Sciatic nerve (tissue), 2 donors: ENCODE data around the gene PCBP3. TPM values are rescaled to one million over a fixed set of nuclear protein-coding genes. Genes with fewer than 3 reads are reported as not detected.
"Not testable (repeated sequence)": the region's sequence is repeated elsewhere in the genome, so short reads cannot be mapped to it uniquely, and the experiment has no call there.

Experiments
- ATAC-seq: fragments of 200-7000 bp; cut with Tn5 transposase; one replicate; pipeline ENCODE4 v1.9.1; 2020; ENCODE audit warnings: mild to moderate bottlenecking, moderate library complexity
- DNase-seq: peaks from one replicate; pipeline ENCODE4 v3.0.0-alpha.2; 2020; ENCODE audit warnings: low spot score
- intact Hi-C: fragments of 100-400 bp; cut with DNase I; formaldehyde crosslinking; loops from one replicate; pipeline ENCODE4 v1.14.2; 2022
- total RNA-seq: library from RNA; stranded (reverse); fragmentation: NEBNext Ultra II Directional; extraction: Animal tissue kit (Norgen Biotek cat#: 25700); gene quantifications from one replicate; pipeline ENCODE4 v1.2.1, GENCODE V29; 2021
- donor health status: DM: no; HTN: no; CAD: no.
- donor health status: DM: no; HTN: no; CAD: no.

PCBP3 gene
- 14.1 TPM for total RNA-seq

- DNase-seq: peak; percentile 98
- intact Hi-C loops: no loop called here
These were observed at the start of gene PCBP3 for GRCh38 chr21:45643021-45643980. PCBP3 (plus strand) TSS chr21:45643725; CDS start chr21:45850086, 206,361 bp downstream.

DNA sequence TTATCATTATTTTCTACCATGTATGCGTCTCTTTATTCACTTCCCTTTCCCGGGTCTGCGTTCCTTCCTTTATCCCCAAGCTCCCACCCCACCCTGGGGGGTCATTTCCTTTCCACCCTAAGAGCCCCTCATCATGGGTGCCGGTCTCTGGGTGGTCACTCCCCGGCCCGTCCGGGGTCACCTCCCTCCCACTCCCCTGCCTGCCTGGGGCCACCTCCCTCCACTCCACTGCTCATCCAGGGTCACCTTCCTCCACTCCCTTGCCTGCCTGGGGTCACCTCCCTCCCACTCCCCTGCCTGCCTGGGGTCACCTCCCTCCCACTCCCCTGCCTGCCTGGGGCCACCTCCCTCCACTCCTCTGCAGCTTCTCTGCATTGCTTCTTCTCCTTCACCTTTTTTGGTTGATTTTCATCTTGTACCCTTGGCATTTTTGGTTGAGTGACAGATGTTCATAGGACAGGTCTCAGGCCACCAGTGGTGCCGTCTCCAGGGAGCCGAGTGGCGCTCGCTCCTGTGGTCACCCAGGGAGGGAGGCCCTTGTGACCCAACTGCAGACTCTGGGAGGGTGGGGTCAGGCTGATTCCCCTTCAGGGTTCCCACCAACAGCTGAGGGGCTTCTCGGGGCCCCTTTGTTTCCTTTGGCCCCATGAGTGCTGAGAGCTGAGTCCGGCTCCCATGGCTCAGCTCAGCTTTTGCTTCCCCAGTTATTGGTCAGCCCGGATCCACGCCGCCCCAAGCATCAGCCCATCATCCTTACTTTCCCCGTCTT lies 48.6 kb upstream of the PCBP3 start:
- DNase-seq: peak; percentile 45
- ATAC-seq: no peak
- intact Hi-C loops: loop anchor here (5.0 kb wide), 1 partner anchor 38 kb away; no protein-coding TSS in a partner anchor

More at GRCh38 chr21:45643021-45643980, at the start of gene PCBP3:
- peak; percentile 94 for ATAC-seq

GRCh38 chr21:45595574-45596295 lies 47.8 kb upstream of the PCBP3 start:
- DNase-seq (peak; percentile 41), ATAC-seq (no peak)
- intact Hi-C loops: loop anchor here (5.0 kb wide), 1 partner anchor 38 kb away; no protein-coding TSS in a partner anchor

- intact Hi-C loops: loop anchor here (5.0 kb wide), 1 partner anchor 40 kb away; no protein-coding TSS in a partner anchor
- DNase-seq (peak; percentile 87), ATAC-seq (peak; percentile 84)
These were observed 46.7 kb upstream of the PCBP3 start for GRCh38 chr21:45596704-45597318.

DNA sequence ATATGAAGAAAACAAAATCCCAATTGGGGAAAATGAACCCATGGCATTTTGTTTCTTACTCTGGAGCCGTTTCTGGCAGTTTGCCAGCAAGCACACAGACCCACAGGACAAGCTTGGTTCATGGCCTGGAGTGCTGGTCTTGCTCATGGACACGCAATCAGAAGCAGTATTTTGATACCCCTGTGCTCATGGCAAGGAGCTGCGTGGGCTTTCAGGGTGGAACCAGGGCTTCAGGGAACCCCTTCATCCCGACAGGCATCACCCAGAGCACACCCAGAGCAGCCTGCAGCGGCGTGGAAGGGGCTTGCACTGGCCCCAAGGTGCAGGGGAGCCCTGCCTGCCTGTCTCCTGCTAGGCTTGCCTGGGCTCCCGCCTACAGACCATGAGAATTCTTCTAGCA lies 45.4 kb upstream of the PCBP3 start:
- ATAC-seq: no peak
- peak; percentile 46 for DNase-seq
- intact Hi-C loops: loop anchor here (5.0 kb wide), 1 partner anchor 41 kb away; no protein-coding TSS in a partner anchor

GRCh38 chr21:45598666-45599065 lies 44.9 kb upstream of the PCBP3 start:
- DNase-seq (peak; percentile 41), ATAC-seq (no peak)
- intact Hi-C loops: loop anchor here (5.0 kb wide), 1 partner anchor 41 kb away; no protein-coding TSS in a partner anchor

DNA sequence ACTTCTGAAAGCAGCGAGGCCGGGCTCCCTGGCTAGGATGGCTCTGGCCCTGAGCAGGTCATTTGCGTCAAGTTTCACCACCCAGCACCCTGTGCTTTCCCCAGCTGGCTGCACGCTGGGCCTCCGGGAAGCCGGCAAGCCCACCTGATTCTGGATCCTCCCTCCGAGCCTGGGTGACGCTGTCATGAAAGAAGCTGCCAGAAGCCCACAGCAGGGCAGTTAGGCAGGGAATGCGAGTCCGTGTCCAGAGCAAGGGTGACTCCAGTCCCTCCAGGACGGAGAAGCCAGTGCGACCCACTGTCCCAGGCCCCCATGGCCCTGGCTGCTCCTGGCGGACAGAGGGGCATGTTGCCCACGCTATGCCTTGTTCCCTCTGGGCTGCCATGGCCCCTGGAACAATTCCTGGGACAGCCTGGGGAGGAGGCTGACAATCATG lies 44.4 kb upstream of the PCBP3 start:
- intact Hi-C loops: loop anchor here (5.0 kb wide), 1 partner anchor 42 kb away; no protein-coding TSS in a partner anchor
- ATAC-seq (no peak), DNase-seq (peak; percentile 39)

GRCh38 chr21:45600248-45600647 lies 43.3 kb upstream of the PCBP3 start:
- DNase-seq: peak; percentile 21
- intact Hi-C loops: no loop called here
- no peak for ATAC-seq

DNA sequence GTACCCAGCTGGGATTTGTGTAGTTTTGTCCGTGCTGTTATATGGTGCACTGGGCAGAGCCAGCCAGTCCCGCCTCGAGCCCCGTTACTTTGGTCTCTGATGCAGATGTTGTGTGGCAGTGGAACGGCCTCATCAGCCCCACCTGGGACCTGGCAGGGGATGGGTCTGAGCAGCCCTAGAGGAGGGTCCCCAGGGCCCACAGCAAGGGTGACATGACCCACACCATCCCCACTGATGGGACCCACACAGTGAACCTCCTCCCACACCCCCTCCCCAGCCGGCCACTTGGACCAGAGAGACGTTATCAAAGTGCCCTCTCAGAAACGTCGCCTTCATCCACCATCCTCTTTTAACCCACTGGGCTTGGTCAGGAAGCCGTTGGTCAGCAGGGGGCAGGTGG lies 42.0 kb upstream of the PCBP3 start:
- intact Hi-C loops: no loop called here
- ATAC-seq: no peak
- peak; percentile 31 for DNase-seq

DNA sequence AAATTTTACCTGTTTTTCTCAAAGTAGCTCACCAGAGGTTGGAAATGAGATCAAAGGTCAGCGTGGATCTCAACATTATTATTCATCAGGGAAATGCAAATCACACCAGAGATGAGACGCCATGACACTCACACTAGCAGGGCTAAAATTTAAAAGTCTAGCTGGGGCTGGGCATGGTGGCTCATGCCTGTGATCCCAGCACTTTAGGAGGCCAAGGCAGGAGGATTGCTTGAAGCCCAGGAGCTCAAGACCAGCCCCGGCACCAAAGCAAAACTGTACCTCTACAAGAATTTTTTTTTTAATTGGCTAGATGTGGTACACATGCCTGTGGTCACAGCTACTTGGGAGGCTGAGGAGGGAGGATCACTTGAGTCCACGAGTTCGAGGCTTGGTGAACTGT lies 41.4 kb upstream of the PCBP3 start:
- DNase-seq: peak; percentile 5
- ATAC-seq: no peak
- intact Hi-C loops: no loop called here

DNA sequence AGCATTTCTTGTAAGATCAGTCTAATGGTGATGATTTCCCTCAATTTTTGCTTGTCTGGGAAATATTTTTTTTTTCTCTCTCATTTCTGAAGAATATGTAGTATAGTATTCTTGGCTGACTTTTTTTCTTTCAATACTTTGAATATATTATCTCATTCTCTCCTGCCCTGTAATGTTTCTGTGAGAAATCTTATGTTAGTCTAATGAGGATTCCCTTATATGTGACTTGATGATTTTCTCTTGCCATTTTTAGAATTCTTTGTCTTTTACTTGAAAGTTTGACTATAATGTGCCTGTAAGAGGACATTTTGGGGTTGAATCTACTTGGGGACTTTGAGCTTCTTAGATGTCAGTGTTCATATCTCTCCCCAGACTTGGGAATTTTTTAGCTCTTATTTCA lies 40.0 kb upstream of the PCBP3 start:
- no peak for DNase-seq
- no peak for ATAC-seq
- intact Hi-C loops: no loop called here

- intact Hi-C loops, ATAC-seq: not testable (repeated sequence)
- peak; percentile 33 for DNase-seq
These were observed 38.8 kb upstream of the PCBP3 start for GRCh38 chr21:45604681-45605080.

GRCh38 chr21:45607021-45607908 lies 36.3 kb upstream of the PCBP3 start:
- no peak for ATAC-seq
- intact Hi-C loops: no loop called here
- DNase-seq: peak; percentile 22

- ATAC-seq: no peak
- peak; percentile 23 for DNase-seq
- intact Hi-C loops: no loop called here
These were observed 35.6 kb upstream of the PCBP3 start for GRCh38 chr21:45607909-45608295.

- DNase-seq, ATAC-seq, intact Hi-C loops: not testable (repeated sequence)
These were observed 34.6 kb upstream of the PCBP3 start for GRCh38 chr21:45608747-45609470.

DNA sequence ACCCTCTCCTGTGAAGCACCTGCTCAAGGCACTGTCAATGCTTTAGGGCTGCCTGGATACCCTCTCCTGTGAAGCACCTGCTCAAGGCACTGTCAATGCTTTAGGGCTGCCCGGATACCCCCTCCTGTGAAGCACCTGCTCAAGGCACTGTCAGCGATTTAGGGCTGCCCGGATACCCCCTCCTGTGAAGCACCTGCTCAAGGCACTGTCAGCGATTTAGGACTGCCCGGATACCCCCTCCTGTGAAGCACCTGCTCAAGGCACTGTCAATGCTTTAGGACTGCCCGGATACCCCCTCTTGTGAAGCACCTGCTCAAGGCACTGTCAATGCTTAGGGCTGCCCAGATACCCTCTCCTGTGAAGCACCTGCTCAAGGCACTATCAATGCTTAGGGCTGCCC lies 33.9 kb upstream of the PCBP3 start:
- DNase-seq: peak; percentile 32
- ATAC-seq, intact Hi-C loops: not testable (repeated sequence)

DNA sequence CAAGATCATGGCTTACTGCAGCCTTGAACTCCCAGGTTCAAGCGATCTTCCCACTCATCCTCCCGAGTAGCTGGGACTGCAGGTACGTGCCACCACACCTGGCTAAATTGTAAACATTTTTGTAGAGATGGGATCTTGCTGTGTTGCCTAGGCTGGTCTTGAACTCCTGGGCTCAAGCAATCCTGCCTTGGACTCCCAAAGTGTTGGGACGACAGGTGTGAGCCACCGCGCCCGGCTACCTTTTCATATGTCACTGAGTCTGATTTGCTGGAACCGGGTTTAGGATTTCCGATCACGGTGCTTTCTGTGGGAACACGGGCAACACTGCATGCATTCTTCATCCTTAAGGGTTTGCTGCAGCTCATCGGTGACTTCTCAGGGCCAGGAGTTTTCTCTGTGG lies 32.2 kb upstream of the PCBP3 start:
- intact Hi-C loops: no loop called here
- ATAC-seq (no peak), DNase-seq (peak; percentile 27)
